ENCODE data around the gene MCM10. TPM values are rescaled to one million over a fixed set of nuclear protein-coding genes. Genes with fewer than 3 reads are reported as not detected.
A peak's percentile ranks its signal among the peaks of the same experiment; 100 is the strongest.

The MCM10 gene
- total RNA-seq, 1 donor from 2014 or later, result 1.5 TPM

DNA sequence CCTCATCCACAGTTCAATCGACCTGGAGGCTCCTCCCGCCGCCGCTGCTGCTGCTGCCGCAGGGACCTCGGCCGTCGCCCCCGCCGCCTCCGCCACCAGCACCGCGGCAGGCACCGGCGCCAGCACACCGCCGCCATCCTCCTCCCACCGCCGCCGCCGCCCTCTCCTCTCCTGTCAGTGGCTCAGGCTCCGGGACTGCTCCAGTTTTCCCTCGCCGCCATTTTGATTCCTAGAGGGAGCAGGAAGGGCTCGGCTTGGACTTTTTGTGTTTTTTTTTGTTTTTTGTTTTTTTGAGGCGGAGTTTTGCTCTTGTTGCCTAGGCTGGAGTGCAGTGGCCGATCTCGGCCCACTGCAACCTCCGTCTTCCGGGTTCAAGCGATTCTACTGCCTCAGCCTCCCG, 3.0 kb upstream of the MCM10 start:
- Mint-ChIP-seq H3K4me3 (ENCODE audit: unreplicated experiment) (no peak overlapping the region), H3K9me3 (ENCODE audit: unreplicated experiment) (peaks cover 4% of the 10 kb centered on the region), H3K4me1 (ENCODE audit: low read depth, unreplicated experiment) (peaks cover 1% of the 10 kb centered on the region), H3K36me3 (ENCODE audit: low read depth, unreplicated experiment) (no peaks in the 10 kb centered on the region), H3K27me3 (ENCODE audit: low read depth, unreplicated experiment) (no peaks in the 10 kb centered on the region), H3K27ac (ENCODE audit: unreplicated experiment) (no peak overlapping the region)
- DNase-seq (ENCODE audit: low read depth) (no peak), FAIRE-seq (no peak)
- H3K9ac ChIP-seq (ENCODE audit: low read length), result no peak overlapping the region
- H4K20me1 ChIP-seq (ENCODE audit: insufficient read depth, low read length), result no peaks in the 10 kb centered on the region
- H3K9me3 ChIP-seq (ENCODE audit: insufficient read depth, low read depth, low read length), result no peaks in the 10 kb centered on the region
- H3K27ac ChIP-seq (ENCODE audit: low read depth, low read length), result no peak overlapping the region
- TF ChIP-seq, protein P1, sequence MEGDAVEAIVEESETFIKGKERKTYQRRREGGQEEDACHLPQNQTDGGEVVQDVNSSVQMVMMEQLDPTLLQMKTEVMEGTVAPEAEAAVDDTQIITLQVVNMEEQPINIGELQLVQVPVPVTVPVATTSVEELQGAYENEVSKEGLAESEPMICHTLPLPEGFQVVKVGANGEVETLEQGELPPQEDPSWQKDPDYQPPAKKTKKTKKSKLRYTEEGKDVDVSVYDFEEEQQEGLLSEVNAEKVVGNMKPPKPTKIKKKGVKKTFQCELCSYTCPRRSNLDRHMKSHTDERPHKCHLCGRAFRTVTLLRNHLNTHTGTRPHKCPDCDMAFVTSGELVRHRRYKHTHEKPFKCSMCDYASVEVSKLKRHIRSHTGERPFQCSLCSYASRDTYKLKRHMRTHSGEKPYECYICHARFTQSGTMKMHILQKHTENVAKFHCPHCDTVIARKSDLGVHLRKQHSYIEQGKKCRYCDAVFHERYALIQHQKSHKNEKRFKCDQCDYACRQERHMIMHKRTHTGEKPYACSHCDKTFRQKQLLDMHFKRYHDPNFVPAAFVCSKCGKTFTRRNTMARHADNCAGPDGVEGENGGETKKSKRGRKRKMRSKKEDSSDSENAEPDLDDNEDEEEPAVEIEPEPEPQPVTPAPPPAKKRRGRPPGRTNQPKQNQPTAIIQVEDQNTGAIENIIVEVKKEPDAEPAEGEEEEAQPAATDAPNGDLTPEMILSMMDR (IDR thresholded peaks at IDR 0.05; ENCODE audit: insufficient read depth, low read depth, low read length), result no peak
- TF ChIP-seq EZH2 (IDR thresholded peaks at IDR 0.05; ENCODE audit: insufficient read depth, low read length), result no peak
- no peak overlapping the region for H3K4me2 ChIP-seq (ENCODE audit: low read length)
- peaks cover 15% of the 10 kb centered on the region for H3K79me2 ChIP-seq (ENCODE audit: insufficient read depth, low read length)
- H3K4me3 ChIP-seq (ENCODE audit: insufficient read depth, low read depth, low read length), result no peak overlapping the region
- peaks cover 2% of the 10 kb centered on the region for H3K4me1 ChIP-seq (ENCODE audit: insufficient read depth, low read length)
- H3K27me3 ChIP-seq (ENCODE audit: insufficient read depth, low read length), result no peaks in the 10 kb centered on the region
- no peaks in the 10 kb centered on the region for H3K36me3 ChIP-seq (ENCODE audit: insufficient read depth, low read length)
- no peak overlapping the region for H2AFZ ChIP-seq (ENCODE audit: low read depth, low read length)

DNA sequence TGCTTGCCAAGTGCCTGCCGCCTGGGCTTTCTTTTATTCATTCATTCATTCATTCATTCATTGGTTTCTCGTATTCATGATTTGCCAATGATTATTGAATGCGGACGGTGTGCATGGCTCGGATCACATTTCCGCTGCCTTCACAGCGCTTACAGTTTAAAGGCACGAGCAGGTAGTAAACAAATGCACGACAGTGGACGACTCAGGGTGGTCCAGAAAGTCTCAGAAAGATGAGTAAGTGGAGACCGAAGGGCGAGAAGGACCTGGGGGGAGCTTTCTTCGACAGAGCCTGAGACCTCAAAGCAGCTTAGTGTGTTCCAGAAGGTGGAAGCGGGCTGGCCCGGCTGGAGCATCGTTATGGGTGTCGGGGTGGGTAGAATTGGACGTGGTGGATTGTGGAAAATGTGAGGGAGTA, 506 bp downstream of the MCM10 start:
- Histone ChIP-seq H3K36me3 (ENCODE audit: insufficient read depth, low read length) (no peaks in the 10 kb centered on the region), H3K27ac (ENCODE audit: low read depth, low read length) (peak overlapping the region; percentile 63), H3K4me1 (ENCODE audit: insufficient read depth, low read length) (peaks cover 2% of the 10 kb centered on the region), H3K4me2 (ENCODE audit: low read length) (peak overlapping the region; percentile 87), H3K79me2 (ENCODE audit: insufficient read depth, low read length) (peaks cover 19% of the 10 kb centered on the region), H3K4me3 (ENCODE audit: insufficient read depth, low read depth, low read length) (peak overlapping the region; percentile 78), H4K20me1 (ENCODE audit: insufficient read depth, low read length) (no peaks in the 10 kb centered on the region), H3K27me3 (ENCODE audit: insufficient read depth, low read length) (no peaks in the 10 kb centered on the region), H3K9me3 (ENCODE audit: insufficient read depth, low read depth, low read length) (no peaks in the 10 kb centered on the region), H2AFZ (ENCODE audit: low read depth, low read length) (peak overlapping the region; percentile 70), H3K9ac (ENCODE audit: low read length) (peak overlapping the region; percentile 69)
- H3K27me3 Mint-ChIP-seq (ENCODE audit: low read depth, unreplicated experiment), result no peaks in the 10 kb centered on the region
- H3K27ac Mint-ChIP-seq (ENCODE audit: unreplicated experiment), result no peak overlapping the region
- peaks cover 1% of the 10 kb centered on the region for H3K4me1 Mint-ChIP-seq (ENCODE audit: low read depth, unreplicated experiment)
- peaks cover under 1% of the 10 kb centered on the region for H3K9me3 Mint-ChIP-seq (ENCODE audit: unreplicated experiment)
- no peak for DNase-seq (ENCODE audit: low read depth)
- TF ChIP-seq, protein P1 (IDR thresholded peaks at IDR 0.05; ENCODE audit: insufficient read depth, low read depth, low read length), result no peak
- TF ChIP-seq EZH2 (IDR thresholded peaks at IDR 0.05; ENCODE audit: insufficient read depth, low read length), result no peak
- no peak for FAIRE-seq
- H3K36me3 Mint-ChIP-seq (ENCODE audit: low read depth, unreplicated experiment), result no peaks in the 10 kb centered on the region
- H3K4me3 Mint-ChIP-seq (ENCODE audit: unreplicated experiment), result peak overlapping the region; percentile 83

DNA sequence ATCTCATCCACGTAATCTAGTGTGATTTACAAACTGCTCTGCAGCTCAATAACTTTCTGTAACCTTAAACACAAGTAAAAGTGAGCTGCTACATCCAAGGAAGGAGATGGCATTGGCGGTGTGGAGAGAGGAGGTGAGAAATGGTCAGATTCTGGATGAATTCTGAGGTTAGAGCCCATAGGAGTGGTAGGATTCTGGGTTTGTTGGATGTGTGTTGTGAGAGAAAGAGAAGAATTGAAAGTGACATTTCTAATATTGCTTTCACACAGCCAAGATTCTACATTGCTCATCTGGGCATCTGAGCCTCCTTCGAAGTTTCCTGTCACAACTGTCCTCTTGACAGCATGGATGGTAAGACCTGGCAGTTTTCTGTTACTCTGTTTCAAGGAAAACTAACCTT, 2.5 kb downstream of the MCM10 start:
- TF ChIP-seq EZH2 (IDR thresholded peaks at IDR 0.05; ENCODE audit: insufficient read depth, low read length), result no peak
- TF ChIP-seq, protein P1 (IDR thresholded peaks at IDR 0.05; ENCODE audit: insufficient read depth, low read depth, low read length), result no peak
- DNase-seq (ENCODE audit: low read depth) (no peak), FAIRE-seq (no peak)
- H3K27ac ChIP-seq (ENCODE audit: low read depth, low read length), result no peak overlapping the region
- no peak overlapping the region for H3K4me3 ChIP-seq (ENCODE audit: insufficient read depth, low read depth, low read length)
- H3K9ac ChIP-seq (ENCODE audit: low read length), result no peak overlapping the region
- no peaks in the 10 kb centered on the region for H3K36me3 Mint-ChIP-seq (ENCODE audit: low read depth, unreplicated experiment)
- H4K20me1 ChIP-seq (ENCODE audit: insufficient read depth, low read length), result no peaks in the 10 kb centered on the region
- H3K36me3 ChIP-seq (ENCODE audit: insufficient read depth, low read length), result no peaks in the 10 kb centered on the region
- H3K27ac Mint-ChIP-seq (ENCODE audit: unreplicated experiment), result no peak overlapping the region
- no peaks in the 10 kb centered on the region for H3K9me3 ChIP-seq (ENCODE audit: insufficient read depth, low read depth, low read length)
- no peak overlapping the region for H3K4me2 ChIP-seq (ENCODE audit: low read length)
- H3K4me1 ChIP-seq (ENCODE audit: insufficient read depth, low read length), result peaks cover 2% of the 10 kb centered on the region
- no peaks in the 10 kb centered on the region for H3K27me3 Mint-ChIP-seq (ENCODE audit: low read depth, unreplicated experiment)
- H3K27me3 ChIP-seq (ENCODE audit: insufficient read depth, low read length), result no peaks in the 10 kb centered on the region
- no peak overlapping the region for H3K4me3 Mint-ChIP-seq (ENCODE audit: unreplicated experiment)
- H2AFZ ChIP-seq (ENCODE audit: low read depth, low read length), result no peak overlapping the region
- peaks cover 1% of the 10 kb centered on the region for H3K4me1 Mint-ChIP-seq (ENCODE audit: low read depth, unreplicated experiment)
- H3K79me2 ChIP-seq (ENCODE audit: insufficient read depth, low read length), result peaks cover 23% of the 10 kb centered on the region
- no peaks in the 10 kb centered on the region for H3K9me3 Mint-ChIP-seq (ENCODE audit: unreplicated experiment)
